H1 (cell line): ENCODE measurements around the gene APH1B. TPM values are rescaled to one million over a fixed set of nuclear protein-coding genes. Genes with fewer than 3 reads are reported as not detected.

ENCODE experiments used
- BRCA1 ChIP-seq: IDR thresholded peaks from 2 replicates; pipeline ENCODE4 v1.6.1; 2012; ENCODE audit warnings: low read depth, low read length, improper control_type of control experiment
- CEBPB ChIP-seq: IDR thresholded peaks from 2 replicates; pipeline ENCODE4 v1.6.1; 2012; ENCODE audit warnings: low read depth, low read length
- CHD1 ChIP-seq: IDR thresholded peaks from 2 replicates; pipeline ENCODE4 v1.6.1; 2012; ENCODE audit warnings: low read depth, low read length, improper control_type of control experiment
- FOSL1 ChIP-seq: IDR thresholded peaks from 2 replicates; pipeline ENCODE4 v1.6.1; 2011; ENCODE audit warnings: mild to moderate bottlenecking, low read depth, low read length, moderate library complexity; ENCODE audit not compliant: insufficient read depth
- HDAC2 ChIP-seq, 2 experiments: fragments of 300-600 bp in 1 of 2; sonication (generic) in 1 of 2; IDR thresholded peaks; 2 replicates each; pipeline ENCODE4 v1.6.1; 2011 to 2012; ENCODE audit warnings: low read depth in 2 of 2, low read length in 2 of 2, mild to moderate bottlenecking in 2 of 2, moderate library complexity in 2 of 2, borderline replicate concordance in 1 of 2, inconsistent platforms in 1 of 2
- JUN ChIP-seq: IDR thresholded peaks from 2 replicates; pipeline ENCODE4 v1.6.1; 2011; ENCODE audit warnings: low read depth, mild to moderate bottlenecking, improper control_type of control experiment, low read length
- KDM5A ChIP-seq: fragments of 200-600 bp; IDR thresholded peaks from 2 replicates; pipeline ENCODE4 v1.7.1; 2012; ENCODE audit warnings: mild to moderate bottlenecking, low read length, inconsistent platforms, mixed read lengths
- MAX ChIP-seq: IDR thresholded peaks from 2 replicates; pipeline ENCODE4 v1.6.1; 2012; ENCODE audit warnings: inconsistent platforms
- NRF1 ChIP-seq: IDR thresholded peaks from 2 replicates; pipeline ENCODE4 v1.6.1; 2011; ENCODE audit warnings: mild to moderate bottlenecking, low read depth, low read length, improper control_type of control experiment
- PHF8 ChIP-seq: fragments of 200-600 bp; sonication (generic); conservative IDR thresholded peaks from 2 replicates; pipeline ENCODE4 v1.7.1; 2012; ENCODE audit warnings: low read depth, mild to moderate bottlenecking, inconsistent platforms, low read length, moderate library complexity
- POLR2A ChIP-seq, 2 experiments: IDR thresholded peaks; 1 replicate in 1 of 2; 2 replicates in 1 of 2; pipeline ENCODE4 v1.6.1; 2011; ENCODE audit warnings: low read depth in 2 of 2, low read length in 2 of 2, mild to moderate bottlenecking in 2 of 2; ENCODE audit errors: control extremely low read depth in 1 of 2
- RNF2 ChIP-seq: fragments of 200-900, 300-1000 bp; sonication (generic); IDR thresholded peaks from 2 replicates; pipeline ENCODE4 v1.7.1; 2016; ENCODE audit warnings: borderline replicate concordance, low read depth, mild to moderate bottlenecking, antibody characterized with exemption, low read length; ENCODE audit not compliant: poor library complexity, severe bottlenecking; ENCODE audit errors: missing control alignments
- SIN3A ChIP-seq, 2 experiments: IDR thresholded peaks in 1 of 2; conservative IDR thresholded peaks in 1 of 2; 2 replicates each; pipeline ENCODE4 v1.6.1; 2011 to 2012; ENCODE audit warnings: low read length in 2 of 2, improper control_type of control experiment in 1 of 2, low read depth in 1 of 2, mild to moderate bottlenecking in 1 of 2
- SIRT6 ChIP-seq: IDR thresholded peaks from one replicate; pipeline ENCODE4 v1.7.1; 2012; ENCODE audit warnings: low read length, inconsistent platforms
- SP4 ChIP-seq: IDR thresholded peaks from 2 replicates; pipeline ENCODE4 v1.6.1; 2012; ENCODE audit warnings: low read length, inconsistent platforms
- SRF ChIP-seq: IDR thresholded peaks from 2 replicates; pipeline ENCODE4 v1.6.1; 2011; ENCODE audit warnings: mild to moderate bottlenecking, low read depth, low read length, moderate library complexity
- TAF7 ChIP-seq: optimal IDR thresholded peaks from 2 replicates; pipeline ENCODE3; 2011; ENCODE audit warnings: low read depth, mild to moderate bottlenecking, inconsistent platforms, low read length, moderate library complexity, borderline replicate concordance
- YY1 ChIP-seq: IDR thresholded peaks from 2 replicates; pipeline ENCODE4 v1.6.1; 2011; ENCODE audit warnings: low read depth, mild to moderate bottlenecking, low read length
- polyA plus RNA-seq, 7 experiments: library from polyadenylated mRNA; depleted of rRNA in 3 of 7; stranded (reverse) in 5 of 7; unstranded in 2 of 7; fragments of >200 nt in 5 of 7; fragments of 200-250 nt in 2 of 7; gene quantifications; 1 replicate in 5 of 7; 2 replicates in 1 of 7; 4 replicates in 1 of 7; pipeline versions ENCODE4 v1.2.1 to v1.2.3, GENCODE V29; 2011 to 2013; ENCODE audit warnings: missing spikeins in 2 of 7, mixed read lengths in 2 of 7
- total RNA-seq: library from RNA; stranded (reverse); fragmentation: NEBNext Ultra II Directional; extraction: Animal tissue kit (Norgen Biotek cat#: 25700); gene quantifications from 2 replicates; pipeline ENCODE4 v1.2.1, GENCODE V29; 2021

APH1B gene
- total and polyA plus RNA-seq, 2 of the 8 experiments (the other 6 are each of a cell fraction or from before 2014, with no cell fraction given): 11.5 to 22.9 TPM

- TF ChIP-seq CHD1 (no peak), POLR2A (IDR thresholded peaks at IDR 0.05; ENCODE audit: control extremely low read depth in 1 of 2, low read depth in 2 of 2, low read length in 2 of 2) (no peak), SP4 (no peak), HDAC2 (IDR thresholded peaks at IDR 0.05; ENCODE audit: borderline replicate concordance in 1 of 2, low read depth in 2 of 2, low read length in 2 of 2) (no peak), FOSL1 (no peak), TAF7 (no peak), RNF2 (no peak), SRF (no peak), YY1 (no peak), SIN3A (conservative IDR thresholded peaks at IDR 0.05 in 1 of 2, IDR thresholded peaks at IDR 0.05 in 1 of 2; ENCODE audit: low read depth in 1 of 2, low read length in 2 of 2) (no peak), NRF1 (no peak), BRCA1 (no peak), JUN (no peak), KDM5A (no peak), SIRT6 (no peak), CEBPB (no peak), MAX (no peak), PHF8 (no peak)
Observed at GRCh38 chr15:63291507-63291906, 14.1 kb downstream of the APH1B start (continued).
